Measurements from ENCODE around the gene APIP. TPM values are rescaled to one million over a fixed set of nuclear protein-coding genes. Genes with fewer than 3 reads are reported as not detected.
A peak's percentile ranks its signal among the peaks of the same experiment; 100 is the strongest.
"Not testable (repeated sequence)": the region's sequence is repeated elsewhere in the genome, so short reads cannot be mapped to it uniquely, and the experiment has no call there.

APIP gene
- total RNA-seq, 1 donor from 2014 or later: 26.3 TPM

GRCh38 chr11:34915136-34916014 is 804 bp downstream of the APIP start:
- Mint-ChIP-seq H3K4me1 (ENCODE audit: low read depth) (peaks cover 37% of the 10 kb centered on the region), H3K9me3 (no peaks in the 10 kb centered on the region), H3K27me3 (ENCODE audit: insufficient read depth) (no peaks in the 10 kb centered on the region), H3K4me3 (peak overlapping the region; percentile 98), H3K27ac (peak overlapping the region; percentile 91), H3K36me3 (ENCODE audit: low read depth) (peaks cover 18% of the 10 kb centered on the region)
- no peak for DNase-seq (ENCODE audit: low spot score)
- intact Hi-C loops (cut with micrococcal nuclease): loop anchor here (1.0 to 10.0 kb wide), 18 partner anchors 11 to 1901 kb away; partner anchors contain the start of genes CAPRIN1, DEPDC7, HIPK3 and NAT10

GRCh38 chr11:34913556-34913955 is 2.6 kb downstream of the APIP start:
- H3K27ac Mint-ChIP-seq; H3K9me3 Mint-ChIP-seq; H3K27me3 Mint-ChIP-seq (ENCODE audit: insufficient read depth); H3K4me3 Mint-ChIP-seq; DNase-seq (ENCODE audit: low spot score): not testable (repeated sequence)
- peaks cover 32% of the 10 kb centered on the region for H3K4me1 Mint-ChIP-seq (ENCODE audit: low read depth)
- intact Hi-C loops (cut with micrococcal nuclease): loop anchor here (10.0 kb wide), 1 partner anchor 1899 kb away; the partner anchor contains the start of gene DEPDC7
- peaks cover 15% of the 10 kb centered on the region for H3K36me3 Mint-ChIP-seq (ENCODE audit: low read depth)

GRCh38 chr11:34911676-34912075 is 4.5 kb downstream of the APIP start:
- Mint-ChIP-seq H3K36me3 (ENCODE audit: low read depth) (peaks cover 15% of the 10 kb centered on the region), H3K9me3 (no peaks in the 10 kb centered on the region), H3K27me3 (ENCODE audit: insufficient read depth) (no peaks in the 10 kb centered on the region), H3K4me3 (no peak overlapping the region), H3K4me1 (ENCODE audit: low read depth) (peaks cover 15% of the 10 kb centered on the region), H3K27ac (no peak overlapping the region)
- intact Hi-C loops (cut with micrococcal nuclease): loop anchor here (10.0 kb wide), 1 partner anchor 1897 kb away; the partner anchor contains the start of gene DEPDC7
- DNase-seq (ENCODE audit: low spot score): no peak

GRCh38 chr11:34910817-34911216 is 5.4 kb downstream of the APIP start:
- Mint-ChIP-seq H3K27ac (no peak overlapping the region), H3K4me3 (no peak overlapping the region), H3K9me3 (no peaks in the 10 kb centered on the region), H3K27me3 (ENCODE audit: insufficient read depth) (no peaks in the 10 kb centered on the region), H3K4me1 (ENCODE audit: low read depth) (peaks cover 15% of the 10 kb centered on the region), H3K36me3 (ENCODE audit: low read depth) (peaks cover 15% of the 10 kb centered on the region)
- no peak for DNase-seq (ENCODE audit: low spot score)
- intact Hi-C loops (cut with micrococcal nuclease): loop anchor here (10.0 kb wide), 1 partner anchor 1896 kb away; the partner anchor contains the start of gene DEPDC7

- Mint-ChIP-seq H3K9me3 (peaks cover 4% of the 10 kb centered on the region), H3K27ac (no peak overlapping the region), H3K4me1 (ENCODE audit: low read depth) (peaks cover 8% of the 10 kb centered on the region), H3K4me3 (no peak overlapping the region), H3K36me3 (ENCODE audit: low read depth) (peaks cover 13% of the 10 kb centered on the region), H3K27me3 (ENCODE audit: insufficient read depth) (no peaks in the 10 kb centered on the region)
- intact Hi-C loops (cut with micrococcal nuclease): loop anchor here (10.0 kb wide), 1 partner anchor 1895 kb away; the partner anchor contains the start of gene DEPDC7
- DNase-seq (ENCODE audit: low spot score): no peak
These were observed 6.2 kb downstream of the APIP start for GRCh38 chr11:34909955-34910354.

GRCh38 chr11:34909415-34909814 is 6.8 kb downstream of the APIP start:
- H3K4me1 Mint-ChIP-seq (ENCODE audit: low read depth): peaks cover 7% of the 10 kb centered on the region
- no peak overlapping the region for H3K4me3 Mint-ChIP-seq
- peaks cover 17% of the 10 kb centered on the region for H3K36me3 Mint-ChIP-seq (ENCODE audit: low read depth)
- intact Hi-C loops (cut with micrococcal nuclease): no loop called here
- H3K27ac Mint-ChIP-seq: no peak overlapping the region
- no peaks in the 10 kb centered on the region for H3K27me3 Mint-ChIP-seq (ENCODE audit: insufficient read depth)
- no peak for DNase-seq (ENCODE audit: low spot score)
- peaks cover 9% of the 10 kb centered on the region for H3K9me3 Mint-ChIP-seq

GRCh38 chr11:34907934-34908593 is 8.1 kb downstream of the APIP start:
- DNase-seq (ENCODE audit: low spot score): no peak
- Mint-ChIP-seq H3K27ac (no peak overlapping the region), H3K4me3 (no peak overlapping the region), H3K36me3 (ENCODE audit: low read depth) (peaks cover 12% of the 10 kb centered on the region), H3K4me1 (ENCODE audit: low read depth) (no peaks in the 10 kb centered on the region), H3K27me3 (ENCODE audit: insufficient read depth) (no peaks in the 10 kb centered on the region), H3K9me3 (peaks cover 17% of the 10 kb centered on the region)
- intact Hi-C loops (cut with micrococcal nuclease): no loop called here

- no peak overlapping the region for H3K27ac Mint-ChIP-seq
- H3K27me3 Mint-ChIP-seq (ENCODE audit: insufficient read depth): no peaks in the 10 kb centered on the region
- no peak overlapping the region for H3K4me3 Mint-ChIP-seq
- intact Hi-C loops (cut with micrococcal nuclease): no loop called here
- H3K36me3 Mint-ChIP-seq (ENCODE audit: low read depth): peaks cover 8% of the 10 kb centered on the region
- DNase-seq (ENCODE audit: low spot score): no peak
- no peaks in the 10 kb centered on the region for H3K4me1 Mint-ChIP-seq (ENCODE audit: low read depth)
- peaks cover 41% of the 10 kb centered on the region for H3K9me3 Mint-ChIP-seq
These were observed 10.5 kb downstream of the APIP start for GRCh38 chr11:34905666-34906065.

- intact Hi-C loops (cut with micrococcal nuclease): no loop called here
- Mint-ChIP-seq H3K9me3 (peaks cover 52% of the 10 kb centered on the region), H3K36me3 (ENCODE audit: low read depth) (peaks cover 11% of the 10 kb centered on the region), H3K27me3 (ENCODE audit: insufficient read depth) (no peaks in the 10 kb centered on the region), H3K4me3 (no peak overlapping the region), H3K27ac (no peak overlapping the region), H3K4me1 (ENCODE audit: low read depth) (no peaks in the 10 kb centered on the region)
- no peak for DNase-seq (ENCODE audit: low spot score)
These were observed 11.7 kb downstream of the APIP start for GRCh38 chr11:34904421-34904955.

- Mint-ChIP-seq H3K27me3 (ENCODE audit: insufficient read depth) (no peaks in the 10 kb centered on the region), H3K27ac (no peak overlapping the region), H3K4me1 (ENCODE audit: low read depth) (no peaks in the 10 kb centered on the region), H3K9me3 (peaks cover 71% of the 10 kb centered on the region), H3K4me3 (no peak overlapping the region), H3K36me3 (ENCODE audit: low read depth) (peaks cover 14% of the 10 kb centered on the region)
- no peak for DNase-seq (ENCODE audit: low spot score)
- intact Hi-C loops (cut with micrococcal nuclease): no loop called here
These were observed 16.6 kb downstream of the APIP start for GRCh38 chr11:34899633-34900016.

- no peak for DNase-seq (ENCODE audit: low spot score)
- H3K27ac Mint-ChIP-seq: no peak overlapping the region
- intact Hi-C loops (cut with micrococcal nuclease): no loop called here
- H3K9me3 Mint-ChIP-seq: peaks cover 64% of the 10 kb centered on the region
- H3K27me3 Mint-ChIP-seq (ENCODE audit: insufficient read depth): no peaks in the 10 kb centered on the region
- H3K36me3 Mint-ChIP-seq (ENCODE audit: low read depth): peaks cover 12% of the 10 kb centered on the region
- H3K4me3 Mint-ChIP-seq: no peak overlapping the region
- H3K4me1 Mint-ChIP-seq (ENCODE audit: low read depth): no peaks in the 10 kb centered on the region
These were observed 17.7 kb downstream of the APIP start for GRCh38 chr11:34898474-34898873.

GRCh38 chr11:34897171-34897870 is 18.9 kb downstream of the APIP start:
- H3K36me3 Mint-ChIP-seq (ENCODE audit: low read depth): peaks cover 12% of the 10 kb centered on the region
- peaks cover 54% of the 10 kb centered on the region for H3K9me3 Mint-ChIP-seq
- H3K4me1 Mint-ChIP-seq (ENCODE audit: low read depth): no peaks in the 10 kb centered on the region
- intact Hi-C loops (cut with micrococcal nuclease): no loop called here
- no peaks in the 10 kb centered on the region for H3K27me3 Mint-ChIP-seq (ENCODE audit: insufficient read depth)
- no peak overlapping the region for H3K4me3 Mint-ChIP-seq
- no peak for DNase-seq (ENCODE audit: low spot score)
- no peak overlapping the region for H3K27ac Mint-ChIP-seq
